ENCODE results near the gene RNU1-3. TPM values are rescaled to one million over a fixed set of nuclear protein-coding genes. Genes with fewer than 3 reads are reported as not detected.

The RNU1-3 gene
- total RNA-seq, 4 donors from 2014 or later, result under 0.01 TPM

- TF ChIP-seq, protein P1, sequence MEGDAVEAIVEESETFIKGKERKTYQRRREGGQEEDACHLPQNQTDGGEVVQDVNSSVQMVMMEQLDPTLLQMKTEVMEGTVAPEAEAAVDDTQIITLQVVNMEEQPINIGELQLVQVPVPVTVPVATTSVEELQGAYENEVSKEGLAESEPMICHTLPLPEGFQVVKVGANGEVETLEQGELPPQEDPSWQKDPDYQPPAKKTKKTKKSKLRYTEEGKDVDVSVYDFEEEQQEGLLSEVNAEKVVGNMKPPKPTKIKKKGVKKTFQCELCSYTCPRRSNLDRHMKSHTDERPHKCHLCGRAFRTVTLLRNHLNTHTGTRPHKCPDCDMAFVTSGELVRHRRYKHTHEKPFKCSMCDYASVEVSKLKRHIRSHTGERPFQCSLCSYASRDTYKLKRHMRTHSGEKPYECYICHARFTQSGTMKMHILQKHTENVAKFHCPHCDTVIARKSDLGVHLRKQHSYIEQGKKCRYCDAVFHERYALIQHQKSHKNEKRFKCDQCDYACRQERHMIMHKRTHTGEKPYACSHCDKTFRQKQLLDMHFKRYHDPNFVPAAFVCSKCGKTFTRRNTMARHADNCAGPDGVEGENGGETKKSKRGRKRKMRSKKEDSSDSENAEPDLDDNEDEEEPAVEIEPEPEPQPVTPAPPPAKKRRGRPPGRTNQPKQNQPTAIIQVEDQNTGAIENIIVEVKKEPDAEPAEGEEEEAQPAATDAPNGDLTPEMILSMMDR (IDR thresholded peaks at IDR 0.05; ENCODE audit: low read depth), result no peak
Observed at GRCh38 chr1:16625497-16626408, 41.0 kb downstream of the RNU1-3 start.

DNA sequence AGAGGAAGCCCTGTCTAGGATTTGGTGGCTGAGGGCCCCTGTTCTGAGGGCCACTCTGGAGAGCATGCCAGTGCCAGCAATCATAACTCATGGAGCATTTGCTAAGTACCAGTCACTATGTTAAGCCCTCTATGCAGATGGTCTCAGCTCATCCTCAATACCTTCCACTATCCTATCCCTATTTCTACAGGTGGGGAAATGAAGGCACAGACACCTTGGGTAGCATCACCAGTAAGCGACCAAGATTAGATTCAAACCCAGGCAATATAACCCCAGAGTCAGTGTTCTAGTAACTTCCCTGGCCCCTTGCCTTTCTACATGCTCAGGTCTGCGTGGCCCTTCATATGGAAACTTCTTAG lies 45.5 kb downstream of the RNU1-3 start:
- TF ChIP-seq, protein P1 (IDR thresholded peaks at IDR 0.05; ENCODE audit: low read depth), result no peak

- TF ChIP-seq, protein P1 (IDR thresholded peaks at IDR 0.05; ENCODE audit: low read depth), result no peak
Observed at GRCh38 chr1:16618719-16619118, 48.0 kb downstream of the RNU1-3 start.

DNA sequence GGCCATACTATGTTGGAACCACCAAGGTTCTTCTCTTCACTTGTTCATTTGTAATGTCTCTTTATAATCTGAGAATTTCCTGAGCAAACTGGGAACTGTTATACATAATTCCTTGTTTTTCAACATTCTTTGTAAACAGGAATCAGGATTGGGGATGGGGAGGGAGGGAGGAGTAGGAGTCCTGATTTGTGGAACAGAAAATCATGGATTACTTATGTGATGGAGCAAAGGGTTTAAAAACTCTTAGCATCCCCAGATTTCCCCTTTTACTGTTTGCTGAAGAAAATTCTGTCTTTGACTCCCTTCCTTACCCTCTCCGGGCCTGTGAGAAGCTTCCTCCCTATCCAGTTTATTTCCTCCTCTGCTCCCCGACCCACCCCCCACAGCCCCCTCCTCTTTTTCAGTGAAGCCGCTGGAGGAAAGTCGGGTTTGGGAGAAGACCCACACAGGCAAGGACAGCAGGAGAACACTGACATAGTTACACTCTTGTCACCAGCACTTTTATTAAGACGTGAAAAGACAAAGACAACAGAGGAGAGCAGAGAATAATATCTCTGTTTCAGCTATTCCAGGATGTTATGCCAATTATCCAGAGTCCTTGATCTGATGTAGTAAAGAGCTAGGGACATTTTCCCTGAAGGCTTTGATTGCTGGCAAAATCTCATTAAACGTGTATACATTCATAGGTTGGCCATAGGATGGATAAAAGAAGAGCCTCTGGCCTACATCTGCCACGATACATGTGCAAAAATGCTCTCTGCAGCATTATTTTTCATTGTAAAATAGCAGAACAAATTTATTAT lies 48.8 kb downstream of the RNU1-3 start:
- TF ChIP-seq, protein P1 (IDR thresholded peaks at IDR 0.05; ENCODE audit: low read depth), result no peak

DNA sequence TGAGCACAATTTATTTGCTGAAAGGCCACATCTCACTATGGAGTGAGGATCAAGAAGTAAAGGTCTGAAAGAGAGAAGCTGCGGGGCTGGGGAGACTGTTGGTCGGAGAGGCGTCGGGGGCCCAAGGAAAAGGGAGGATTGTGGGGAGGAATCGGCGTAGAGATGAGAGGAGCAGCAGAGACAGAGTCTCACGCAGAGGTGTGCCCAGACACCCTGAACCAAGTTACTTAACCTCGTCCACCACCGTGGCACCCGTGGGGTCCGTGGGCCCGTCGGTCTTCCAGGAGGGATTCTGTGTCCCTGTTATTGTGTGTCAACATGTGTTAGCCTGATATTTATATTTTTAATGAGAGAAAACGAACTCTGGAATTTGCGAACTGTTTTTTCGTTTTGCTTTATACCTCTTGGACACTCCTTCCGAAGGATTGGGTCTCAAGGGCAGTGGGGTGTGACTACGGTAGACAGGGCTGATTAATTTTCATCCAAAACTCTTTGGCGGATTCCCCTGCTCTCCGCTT lies 49.6 kb downstream of the RNU1-3 start:
- TF ChIP-seq, protein P1 (IDR thresholded peaks at IDR 0.05; ENCODE audit: low read depth), result no peak

Small RNAs within 50 kb of the gene (small RNA-seq; reads per million reads assigned to genes)
- not detected for gene RNU1-3

Other genes with a start within 250 kb of the RNU1-3 start
- not detected for gene SPATA21, start 229.5 kb downstream of the RNU1-3 start, total RNA-seq
- 100 to 1,000 TPM in 1 of 4 donors, 10 to 100 TPM in 3; 44.5 to 101 (median 63.5) TPM for gene NECAP2, start 226.2 kb downstream of the RNU1-3 start, total RNA-seq
- under 1 TPM; under 0.01 TPM for gene RNU1-1, start 152.7 kb downstream of the RNU1-3 start, total RNA-seq
- 10 to 100 TPM; 20.7 to 50.1 (median 41.9) TPM for gene NBPF1, start 53.4 kb downstream of the RNU1-3 start, total RNA-seq
- under 1 TPM; under 0.01 TPM for gene RNU1-4, start 73.6 kb upstream of the RNU1-3 start, total RNA-seq
- under 1 TPM; under 0.01 TPM for gene RNU1-2, start 229.0 kb upstream of the RNU1-3 start, total RNA-seq